Measurements from ENCODE around the gene MYO19.

The MYO19 gene

DNA sequence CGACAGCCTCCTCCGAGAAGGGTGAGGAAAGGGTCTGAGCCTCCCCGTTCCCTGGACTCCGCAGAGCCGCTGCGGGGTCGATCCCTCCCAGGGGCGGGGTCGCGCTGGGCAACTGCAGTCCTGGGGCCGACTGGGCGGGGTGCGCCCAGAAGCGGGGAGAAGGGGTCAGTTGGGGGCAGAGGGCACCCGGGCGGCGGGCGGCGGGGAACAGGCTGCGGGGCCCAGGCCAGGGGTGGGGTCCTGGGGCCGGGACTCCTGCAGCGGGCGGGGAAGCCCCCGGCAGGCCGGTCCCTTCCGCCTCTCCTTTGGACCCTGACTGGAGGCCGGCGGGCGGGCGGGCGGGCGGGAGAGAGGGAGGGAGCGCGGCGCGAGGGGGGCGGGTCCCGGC, 10.4 kb upstream of the MYO19 start:
- TF ChIP-seq GATA1 (IDR thresholded peaks at IDR 0.05; ENCODE audit: low read depth, low read length): no peak
- peak; percentile 33 for TF ChIP-seq POLR2A (IDR thresholded peaks at IDR 0.05; ENCODE audit: low read length)
- peak; percentile 91 to 93 for DNase-seq

DNA sequence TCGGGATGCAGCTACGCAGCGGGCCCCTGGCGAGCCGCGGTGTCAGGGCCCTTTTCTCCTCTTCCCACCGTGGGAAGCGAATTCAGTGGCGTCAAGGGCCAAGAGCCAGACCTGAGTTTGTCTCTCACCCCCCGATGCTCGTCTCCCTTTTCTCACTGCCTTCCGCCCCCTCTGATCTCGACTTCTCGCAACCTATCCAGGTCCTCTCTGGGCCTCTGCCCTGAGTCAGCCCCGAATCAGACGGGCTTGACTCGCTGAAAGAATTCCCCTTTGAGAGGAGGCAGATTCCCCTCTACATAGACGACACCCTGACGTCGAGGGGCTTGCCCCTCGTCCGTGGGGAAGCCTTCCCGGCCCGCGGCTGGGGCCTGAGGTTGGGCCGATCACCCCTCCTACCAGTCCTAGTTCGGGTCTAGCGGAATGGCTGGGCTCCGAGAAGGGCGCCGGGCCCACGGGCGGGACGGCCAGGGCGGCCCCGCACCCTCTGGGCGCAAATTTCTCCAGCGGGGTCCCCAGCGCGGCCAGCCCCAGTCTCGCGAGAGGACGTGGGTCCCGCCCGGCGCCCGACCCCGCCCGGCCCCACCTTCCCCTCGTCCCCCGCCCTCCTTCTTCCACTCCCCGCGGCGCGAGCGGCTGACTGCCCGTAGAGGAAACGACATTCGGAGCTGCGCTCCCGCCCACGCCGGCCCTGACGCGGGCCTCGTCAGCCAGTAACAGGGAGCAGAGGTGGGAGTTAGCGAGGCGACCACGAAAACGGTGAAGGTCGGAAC, 9.8 kb upstream of the MYO19 start, which contains the start of gene GGNBP2:
GGNBP2 (plus strand) TSS at position 613 of the 770 bp plus-strand sequence. CDS start 806 bp downstream, outside the sequence.
- DNase-seq: peak; percentile 93 to 96

DNA sequence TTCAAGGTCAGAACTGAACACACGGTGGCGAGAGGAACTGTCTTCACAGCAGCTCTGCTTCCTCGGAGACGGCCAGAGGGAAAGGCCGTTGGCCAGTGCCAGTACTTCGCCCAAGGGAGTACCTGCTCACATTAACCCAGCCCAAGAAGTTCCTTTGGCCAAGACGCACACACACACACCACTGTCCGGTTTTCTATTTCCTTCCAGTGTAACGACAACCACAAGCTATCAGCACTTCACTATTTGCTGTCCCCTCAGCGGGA, 9.3 kb upstream of the MYO19 start:
- no peak for TF ChIP-seq GATA1 (IDR thresholded peaks at IDR 0.05; ENCODE audit: low read depth, low read length)
- TF ChIP-seq POLR2A (IDR thresholded peaks at IDR 0.05; ENCODE audit: low read length): peak; percentile 3
- peak; percentile 80 to 81 for DNase-seq

More for the DNA sequence above, 9.8 kb upstream of the MYO19 start, which contains the start of gene GGNBP2:
- TF ChIP-seq GATA1 (IDR thresholded peaks at IDR 0.05; ENCODE audit: low read depth, low read length) (no peak), POLR2A (IDR thresholded peaks at IDR 0.05; ENCODE audit: low read length) (peak; percentile 80)

DNA sequence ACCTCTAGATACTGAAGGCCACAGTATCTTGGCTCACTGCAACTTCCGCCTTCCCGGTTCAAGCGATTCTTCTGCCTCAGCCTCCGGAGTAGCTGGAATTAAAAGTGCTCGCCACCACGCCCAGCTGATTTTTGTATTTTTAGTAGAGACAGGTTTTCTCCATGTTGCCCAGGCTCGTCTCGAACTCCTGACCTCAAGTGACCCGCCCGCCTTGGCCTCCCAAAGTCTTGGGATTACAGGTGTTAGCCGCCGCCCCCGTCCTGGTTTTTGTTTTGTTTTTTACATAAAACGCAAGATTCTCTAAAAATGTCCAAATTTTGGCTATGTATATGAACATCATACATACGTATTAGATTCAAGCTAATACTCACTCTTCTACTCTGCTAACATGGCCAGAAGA, 8.1 kb upstream of the MYO19 start:
- no peak for DNase-seq
- TF ChIP-seq GATA1 (IDR thresholded peaks at IDR 0.05; ENCODE audit: low read depth, low read length) (no peak), POLR2A (IDR thresholded peaks at IDR 0.05; ENCODE audit: low read length) (no peak)

DNA sequence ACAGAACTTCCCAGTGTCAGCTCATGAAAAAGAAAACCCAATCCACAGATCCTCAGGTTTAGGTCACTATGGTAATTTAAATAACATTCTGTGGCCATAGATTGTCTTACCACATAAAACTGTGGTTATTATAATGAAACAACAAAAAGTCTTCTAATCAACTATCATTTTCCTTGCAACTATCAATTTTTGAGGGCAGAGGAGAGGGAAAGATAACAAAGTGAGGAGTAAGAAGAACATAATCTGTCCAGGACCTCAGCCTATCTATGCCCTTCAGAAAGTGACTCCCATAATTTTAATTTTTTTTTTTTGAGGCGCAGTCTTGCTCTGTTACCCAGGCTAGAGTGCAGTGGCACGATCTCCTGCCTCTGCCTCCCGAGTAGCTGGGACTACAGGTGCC, 6.0 kb upstream of the MYO19 start:
- peak; percentile 23 to 83 for DNase-seq

DNA sequence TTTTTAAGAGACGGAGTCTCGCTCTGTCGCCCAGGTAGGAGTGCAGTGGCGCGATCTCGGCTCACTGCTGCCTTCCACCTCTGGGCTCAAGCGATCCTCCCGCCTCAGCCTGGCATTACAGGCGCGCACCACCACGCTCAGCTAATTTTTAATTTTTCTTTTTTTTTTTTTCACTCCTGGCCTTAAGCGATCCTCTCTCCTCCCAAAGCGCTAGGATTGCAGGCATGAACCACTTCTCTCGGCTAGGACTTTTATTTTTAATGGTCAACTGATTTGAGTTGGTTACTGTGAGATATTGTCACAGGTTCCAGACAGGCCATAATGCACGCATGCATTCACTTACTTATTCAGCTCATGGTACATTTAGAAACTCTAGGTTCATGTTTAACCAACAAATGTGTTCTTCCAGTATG, 1.0 kb upstream of the MYO19 start:
- TF ChIP-seq GATA1 (IDR thresholded peaks at IDR 0.05; ENCODE audit: low read depth, low read length) (no peak), POLR2A (IDR thresholded peaks at IDR 0.05; ENCODE audit: low read length) (no peak)
- no peak for DNase-seq

More for the DNA sequence above, 6.0 kb upstream of the MYO19 start:
- TF ChIP-seq GATA1 (IDR thresholded peaks at IDR 0.05; ENCODE audit: low read depth, low read length) (no peak), POLR2A (IDR thresholded peaks at IDR 0.05; ENCODE audit: low read length) (no peak)

DNA sequence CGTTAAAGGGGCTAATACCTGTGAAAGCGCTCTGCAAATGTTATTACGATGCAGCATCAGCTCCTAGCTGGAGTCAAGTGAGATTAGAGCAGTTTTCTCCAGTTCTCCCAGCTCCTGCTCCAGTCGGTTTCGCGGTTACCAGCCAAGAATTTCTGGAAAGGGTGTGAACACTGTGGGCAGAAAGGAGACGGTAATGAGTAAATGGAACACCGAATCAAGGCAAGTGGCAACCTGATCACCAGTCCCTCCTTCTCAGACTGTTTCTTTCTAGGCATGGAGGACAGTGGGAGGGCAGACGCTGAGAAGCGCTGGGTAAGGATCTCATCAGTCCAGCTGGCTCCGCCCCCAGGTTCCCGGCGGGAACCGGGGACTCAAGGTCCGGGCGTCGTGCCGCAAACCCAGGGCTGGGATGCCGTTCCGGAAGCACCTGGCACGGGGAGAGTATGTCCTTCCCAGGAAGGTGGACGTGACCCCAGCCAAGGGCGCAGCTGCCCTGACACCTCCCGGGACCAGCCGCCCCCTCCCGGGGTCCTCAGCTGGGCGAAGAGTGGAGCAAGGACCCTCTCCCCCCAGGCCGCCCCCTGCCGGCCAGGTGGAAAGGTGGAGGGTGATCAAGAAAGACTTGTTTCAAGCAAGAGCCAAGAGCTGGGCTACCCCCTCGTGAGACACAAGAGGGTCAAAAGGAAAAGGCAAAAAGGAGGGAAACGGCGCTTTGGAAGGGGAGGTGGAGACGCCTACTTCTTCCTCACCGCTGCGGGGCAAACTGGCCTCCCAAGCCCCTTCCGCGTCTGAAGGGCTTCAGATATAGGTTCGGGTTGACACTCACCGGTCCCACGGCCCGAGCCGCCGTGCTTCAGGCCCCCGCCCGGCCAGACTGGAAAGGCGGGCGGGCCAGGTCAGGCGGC, 481 bp downstream of the MYO19 start:
- TF ChIP-seq POLR2A (IDR thresholded peaks at IDR 0.05; ENCODE audit: low read length) (no peak), GATA1 (IDR thresholded peaks at IDR 0.05; ENCODE audit: low read depth, low read length) (no peak)

DNA sequence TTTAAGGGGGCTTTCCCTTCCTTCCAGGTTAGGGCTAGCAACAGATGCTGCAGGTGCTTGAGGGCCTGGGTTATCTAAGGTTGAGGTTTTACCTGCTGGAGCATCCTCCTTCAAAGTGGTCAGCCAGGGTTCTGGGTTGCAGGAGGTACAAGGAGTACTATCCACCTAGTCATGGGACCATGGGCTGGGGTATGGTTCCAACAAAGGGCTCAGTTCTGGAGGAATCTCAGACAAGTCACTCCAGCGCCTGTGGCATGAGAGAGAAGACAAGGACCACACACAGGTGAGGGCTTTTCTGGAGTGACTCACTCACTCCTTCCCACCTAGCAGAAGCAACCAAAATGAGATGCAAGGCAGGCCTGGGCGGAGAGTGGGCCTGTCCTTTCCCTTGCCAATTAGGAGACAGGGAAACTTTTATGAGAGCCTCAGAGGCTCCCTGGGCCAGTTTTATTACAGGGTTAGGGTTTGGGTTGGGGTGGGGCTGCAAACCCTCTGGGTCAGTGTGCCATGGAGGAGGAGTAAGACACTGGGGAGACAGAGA, 2.2 kb downstream of the MYO19 start:
- no peak for DNase-seq

More for the DNA sequence above, 481 bp downstream of the MYO19 start:
- peak; percentile 63 to 68 for DNase-seq

DNA sequence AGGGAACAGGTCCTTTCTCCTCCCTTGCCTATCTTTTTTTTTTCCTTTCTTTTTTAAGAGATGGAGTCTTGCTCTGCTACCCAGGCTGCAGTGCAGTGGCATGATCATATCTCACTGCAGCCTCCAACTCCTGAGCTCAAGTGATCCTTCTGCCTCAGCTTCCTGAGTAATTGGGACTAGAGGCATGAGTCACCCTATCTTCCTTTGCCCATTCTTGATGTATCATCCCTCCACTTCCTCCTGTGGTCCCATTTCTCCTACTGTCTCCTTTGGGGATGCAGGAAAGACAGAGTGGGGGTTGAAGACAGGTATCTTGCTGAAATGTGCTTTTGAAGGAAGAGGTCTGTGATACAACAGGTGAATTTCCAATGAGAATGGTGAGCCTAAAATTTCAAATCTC, 5.5 kb downstream of the MYO19 start:
- TF ChIP-seq POLR2A (IDR thresholded peaks at IDR 0.05; ENCODE audit: low read length) (no peak), GATA1 (IDR thresholded peaks at IDR 0.05; ENCODE audit: low read depth, low read length) (no peak)

More for the DNA sequence above, 2.2 kb downstream of the MYO19 start:
- no peak for TF ChIP-seq GATA1 (IDR thresholded peaks at IDR 0.05; ENCODE audit: low read depth, low read length)
- no peak for TF ChIP-seq POLR2A (IDR thresholded peaks at IDR 0.05; ENCODE audit: low read length)

DNA sequence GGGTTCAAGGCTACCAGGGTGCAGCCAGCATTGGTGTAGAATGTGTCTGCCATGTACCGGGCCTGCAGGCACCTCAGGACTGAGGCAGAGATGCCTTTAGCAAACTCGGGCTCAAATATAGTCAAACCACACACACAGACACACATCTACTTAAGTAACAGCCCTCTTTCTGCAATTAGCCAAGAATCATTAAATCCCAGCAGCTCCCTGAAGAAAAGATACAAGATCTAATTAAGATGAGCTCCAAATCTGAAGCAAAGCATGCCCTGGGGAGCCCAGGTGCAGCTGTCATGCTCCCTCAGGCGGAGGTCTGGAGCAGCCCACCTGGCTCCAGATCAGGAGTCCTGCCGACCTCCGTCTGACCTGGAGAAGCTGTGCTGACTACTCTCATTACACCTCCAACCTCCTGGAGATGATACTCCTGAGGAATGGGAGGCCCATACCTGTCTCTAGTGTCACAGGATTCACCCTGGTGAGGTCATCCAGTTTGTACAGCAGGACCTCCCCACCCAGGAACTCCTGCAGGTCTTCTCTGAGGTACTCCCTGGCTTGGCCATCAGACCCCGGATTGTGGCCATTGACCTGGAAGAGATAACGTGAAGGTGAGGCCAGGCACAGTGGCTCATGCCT, 6.9 kb downstream of the MYO19 start:
- no peak for DNase-seq
- no peak for TF ChIP-seq POLR2A (IDR thresholded peaks at IDR 0.05; ENCODE audit: low read length)
- TF ChIP-seq GATA1 (IDR thresholded peaks at IDR 0.05; ENCODE audit: low read depth, low read length): no peak

More for the DNA sequence above, 5.5 kb downstream of the MYO19 start:
- peak in 1 of 2 experiments; percentile 21 for DNase-seq

DNA sequence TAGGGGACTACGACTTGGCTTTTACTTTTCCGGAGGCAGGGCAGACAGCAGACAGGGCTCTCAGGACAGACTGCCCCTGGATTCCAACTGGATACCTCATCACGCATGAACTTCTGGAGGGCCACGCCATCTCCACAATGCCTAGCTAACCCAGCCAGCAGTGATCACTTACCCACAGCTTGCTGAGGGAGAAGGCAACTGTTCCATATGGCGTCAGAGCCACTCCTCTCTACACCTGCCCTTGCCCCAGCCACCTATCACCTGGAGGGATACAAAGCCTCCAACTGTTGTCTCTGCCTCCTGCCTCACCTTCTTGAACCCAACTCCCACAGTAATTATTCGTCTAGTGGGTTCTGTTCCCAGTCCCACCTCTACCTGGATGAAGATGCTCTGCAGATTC, 8.8 kb downstream of the MYO19 start:
- DNase-seq: no peak

DNA sequence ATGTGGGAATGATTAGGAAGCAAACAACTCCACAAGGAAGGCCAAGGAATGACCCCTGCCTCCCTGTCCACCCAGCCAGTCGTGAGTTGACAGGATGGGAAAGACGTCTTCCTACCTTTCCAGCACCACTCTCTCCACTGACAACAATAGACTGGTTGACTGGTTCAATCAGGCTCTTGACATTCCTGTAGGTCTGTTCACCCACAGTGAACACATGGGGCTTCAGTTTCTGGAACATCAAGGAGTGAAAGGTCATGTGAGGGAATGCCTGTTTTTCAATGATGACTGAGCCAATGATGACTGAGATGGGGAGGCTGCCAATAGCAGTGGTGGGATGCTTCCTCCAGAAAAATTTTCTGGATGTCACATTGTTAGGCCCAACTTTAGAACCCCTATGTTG, 9.6 kb downstream of the MYO19 start:
- DNase-seq: no peak
- TF ChIP-seq POLR2A (IDR thresholded peaks at IDR 0.05; ENCODE audit: low read length): no peak
- no peak for TF ChIP-seq GATA1 (IDR thresholded peaks at IDR 0.05; ENCODE audit: low read depth, low read length)

More for the DNA sequence above, 8.8 kb downstream of the MYO19 start:
- TF ChIP-seq POLR2A (IDR thresholded peaks at IDR 0.05; ENCODE audit: low read length) (no peak), GATA1 (IDR thresholded peaks at IDR 0.05; ENCODE audit: low read depth, low read length) (no peak)

DNA sequence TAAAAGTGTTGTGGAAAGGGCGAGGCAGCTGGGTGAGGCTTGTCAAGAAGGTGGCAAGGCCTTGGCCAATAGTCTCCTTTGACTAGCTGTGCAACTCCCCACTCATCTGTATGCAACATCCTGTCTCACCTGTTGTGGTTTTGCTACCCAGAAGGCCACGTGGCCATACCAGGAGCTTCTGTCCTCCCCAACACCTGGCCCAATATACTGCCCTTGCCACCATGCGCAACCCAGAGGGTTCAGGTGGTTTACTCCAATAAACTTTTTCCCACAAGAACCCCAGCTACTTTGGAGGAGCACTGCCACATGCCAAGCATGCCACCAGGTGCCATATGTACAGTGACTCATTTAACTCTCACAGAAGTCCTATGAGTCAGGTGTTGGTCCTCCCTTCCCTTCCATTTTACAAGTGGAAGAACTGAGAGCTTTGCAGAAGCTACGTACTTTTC, 10.2 kb downstream of the MYO19 start:
- DNase-seq: no peak
- TF ChIP-seq POLR2A (IDR thresholded peaks at IDR 0.05; ENCODE audit: low read length): no peak
- TF ChIP-seq GATA1 (IDR thresholded peaks at IDR 0.05; ENCODE audit: low read depth, low read length): no peak

All from erythroblast (primary cell).